ENCODE results near the gene NBEAL1.
"Not testable (repeated sequence)": the region's sequence is repeated elsewhere in the genome, so short reads cannot be mapped to it uniquely, and the experiment has no call there.

NBEAL1 gene

DNA sequence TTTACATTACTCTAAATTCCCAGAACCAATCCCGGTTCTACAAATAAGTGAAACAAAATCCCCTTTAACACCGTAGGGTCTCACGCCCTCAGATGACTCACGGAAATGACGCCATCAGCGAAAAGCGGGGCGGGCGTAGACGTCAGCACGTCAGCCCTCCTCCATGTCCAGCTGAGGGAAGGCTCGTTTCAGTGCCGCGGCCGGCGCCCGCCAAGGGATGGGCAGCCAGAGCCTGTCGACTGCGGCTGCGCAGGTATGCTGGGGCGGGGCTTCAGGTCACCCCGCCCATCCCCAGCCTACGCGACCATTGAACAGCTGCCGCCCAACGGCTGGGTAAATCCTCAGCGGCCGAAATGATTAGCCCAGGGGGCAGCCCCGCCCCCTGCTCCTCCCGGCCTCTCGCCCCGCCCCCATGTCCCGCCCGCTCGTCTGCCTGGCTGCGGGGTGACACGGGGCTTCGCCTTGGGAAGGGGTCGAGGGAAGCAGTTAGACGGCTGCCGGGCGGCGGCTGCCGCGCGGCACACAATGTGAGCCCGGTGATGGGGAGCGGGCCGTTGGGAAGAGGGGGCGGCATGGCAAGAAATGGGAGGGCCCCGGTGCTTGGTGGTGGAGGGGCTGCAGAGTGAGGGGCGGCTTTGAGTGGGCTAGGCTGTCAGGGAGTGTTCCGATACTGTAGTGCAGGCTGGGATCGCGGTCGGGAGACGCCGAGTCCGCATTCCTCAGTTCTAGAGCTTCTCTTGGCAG, at the start of gene NBEAL1:
TSS of gene NBEAL1 (plus strand) at position 420 of the 744 bp plus-strand sequence. CDS start 1,510 bp downstream, outside the sequence.
- DNase-seq (ENCODE audit: low read depth): peak; percentile 91

DNA sequence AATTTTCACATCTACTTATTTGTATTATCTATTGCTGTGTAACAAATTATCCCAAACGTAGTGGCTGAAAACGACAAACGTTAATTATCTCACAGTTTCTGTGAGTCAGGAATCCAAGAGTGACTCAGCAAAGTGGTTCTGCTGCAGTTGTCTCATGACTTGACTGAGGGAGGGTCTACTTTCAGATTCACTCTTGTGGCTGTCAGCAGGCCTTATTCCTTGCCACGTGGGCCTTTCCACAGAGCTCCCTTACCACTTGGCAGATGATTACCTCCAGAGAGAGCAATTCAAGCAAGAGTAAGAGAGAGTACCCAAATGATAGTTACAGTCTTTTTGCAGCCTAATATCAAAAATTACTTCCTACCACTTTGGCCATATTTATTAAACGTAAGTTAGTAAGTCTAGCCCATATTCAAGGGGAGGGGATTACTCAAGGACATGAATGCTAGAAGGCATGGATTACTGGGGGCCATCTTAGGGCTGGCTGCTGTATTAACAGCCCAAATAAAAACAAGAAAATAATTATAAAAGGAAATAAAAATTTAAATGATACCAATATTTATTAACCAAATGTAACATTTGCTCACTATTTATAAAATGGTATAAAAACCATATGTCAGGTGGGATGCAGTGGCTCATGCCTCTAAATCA, 48.7 kb upstream of the NBEAL1 start:
- DNase-seq (ENCODE audit: low read depth): peak; percentile 66

DNA sequence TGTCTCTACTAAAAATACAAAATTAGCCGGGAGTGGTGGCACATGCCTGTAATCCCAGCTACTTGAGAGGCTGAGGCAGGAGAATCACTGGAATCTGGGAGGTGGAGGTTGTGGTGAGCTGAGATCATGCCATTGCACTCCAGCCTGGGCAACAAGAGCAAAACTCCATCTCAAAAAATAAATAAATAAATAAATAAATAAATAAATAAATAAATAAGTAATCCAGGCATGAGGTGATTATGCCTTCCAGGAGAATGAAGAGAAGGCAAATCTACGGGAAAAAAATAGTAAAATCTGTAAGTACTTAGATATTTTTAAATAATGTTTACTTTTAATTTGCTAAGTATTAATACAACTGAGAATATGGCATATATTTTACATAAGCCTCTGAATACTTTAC, 45.3 kb upstream of the NBEAL1 start:
- not testable (repeated sequence) for DNase-seq (ENCODE audit: low read depth)

DNA sequence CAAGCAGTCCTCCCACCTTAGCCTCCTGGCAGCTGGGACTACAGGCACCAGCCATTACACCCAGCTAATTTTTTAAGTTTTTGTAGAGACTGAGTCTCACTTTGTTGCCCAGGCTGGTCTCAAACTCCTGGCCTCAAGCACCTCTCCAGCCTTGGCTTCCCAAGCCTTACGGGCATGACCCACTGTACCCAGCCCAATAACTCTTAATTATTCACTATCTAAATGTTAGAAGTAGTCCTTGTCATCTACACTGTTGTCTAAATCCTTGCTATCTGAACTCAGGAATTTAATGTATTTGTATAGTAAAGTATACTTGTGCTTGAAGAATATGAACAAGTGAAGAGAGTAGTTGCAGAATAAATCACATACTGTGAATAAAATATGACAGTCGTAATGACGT, 37.9 kb upstream of the NBEAL1 start:
- no peak for DNase-seq (ENCODE audit: low read depth)

- DNase-seq (ENCODE audit: low read depth): no peak
These were observed 31.7 kb upstream of the NBEAL1 start for GRCh38 chr2:202982779-202983491.

GRCh38 chr2:202989749-202990148, 24.9 kb upstream of the NBEAL1 start:
- DNase-seq (ENCODE audit: low read depth): no peak

GRCh38 chr2:202990501-202990900, 24.2 kb upstream of the NBEAL1 start:
- DNase-seq (ENCODE audit: low read depth): no peak

- DNase-seq (ENCODE audit: low read depth): not testable (repeated sequence)
These were observed 17.6 kb upstream of the NBEAL1 start for GRCh38 chr2:202997113-202997512.

DNA sequence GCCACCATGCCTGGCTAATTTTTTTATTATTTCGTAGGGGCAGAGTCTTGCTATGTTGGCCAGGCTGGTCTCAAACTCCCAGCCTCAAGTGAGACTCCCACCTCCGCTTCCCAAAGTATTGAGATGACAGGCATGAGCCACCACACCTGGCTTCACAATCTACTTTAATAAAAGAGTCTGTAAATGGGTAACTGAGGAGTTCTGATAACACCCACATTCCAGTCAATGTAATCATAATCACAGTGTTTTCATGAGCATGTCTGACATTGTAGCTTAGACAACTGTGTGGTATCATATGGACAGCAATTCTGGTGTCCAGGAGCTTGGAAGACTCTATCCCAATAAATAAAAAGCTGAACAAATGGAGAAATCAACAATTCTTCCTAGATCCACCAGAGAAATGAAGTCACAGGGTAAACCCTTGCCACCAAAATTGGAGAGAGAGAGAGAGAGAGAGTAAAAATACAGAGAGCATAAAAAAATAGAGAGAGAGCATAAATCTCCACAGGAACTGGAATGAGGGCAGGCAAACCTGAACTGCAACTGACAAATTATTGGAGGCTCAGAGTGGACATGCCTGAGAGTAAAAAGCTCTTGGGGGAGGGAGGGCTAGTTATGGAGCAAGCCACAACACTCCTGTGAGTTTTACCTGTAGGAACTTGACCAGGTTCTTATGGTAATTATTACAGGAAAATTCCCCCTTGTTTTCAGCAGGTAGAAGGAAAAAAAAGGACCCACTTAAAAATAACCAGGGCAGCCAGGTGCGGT, 12.4 kb upstream of the NBEAL1 start:
- no peak for DNase-seq (ENCODE audit: low read depth)

GRCh38 chr2:203003716-203004115, 11.0 kb upstream of the NBEAL1 start:
- DNase-seq (ENCODE audit: low read depth): no peak

DNA sequence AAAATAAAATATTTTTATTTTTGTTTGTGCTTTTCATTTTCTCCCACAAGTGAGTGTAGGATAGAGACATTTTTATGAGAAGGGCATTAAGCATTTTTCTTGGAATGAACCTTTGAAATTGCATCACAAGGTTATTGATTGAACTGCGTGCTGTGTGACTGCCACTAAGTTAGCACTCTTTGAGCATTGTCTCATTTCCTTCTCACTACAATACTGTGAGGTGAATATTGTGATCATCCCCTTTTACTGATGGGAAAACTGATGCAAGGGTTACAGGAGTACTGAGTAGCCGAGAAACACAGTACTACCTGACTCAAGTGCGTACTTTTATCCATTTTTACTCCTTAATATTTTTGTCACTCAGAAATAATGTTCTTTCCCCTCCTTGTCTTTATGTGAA, 2.0 kb downstream of the NBEAL1 start:
- no peak for DNase-seq (ENCODE audit: low read depth)

DNA sequence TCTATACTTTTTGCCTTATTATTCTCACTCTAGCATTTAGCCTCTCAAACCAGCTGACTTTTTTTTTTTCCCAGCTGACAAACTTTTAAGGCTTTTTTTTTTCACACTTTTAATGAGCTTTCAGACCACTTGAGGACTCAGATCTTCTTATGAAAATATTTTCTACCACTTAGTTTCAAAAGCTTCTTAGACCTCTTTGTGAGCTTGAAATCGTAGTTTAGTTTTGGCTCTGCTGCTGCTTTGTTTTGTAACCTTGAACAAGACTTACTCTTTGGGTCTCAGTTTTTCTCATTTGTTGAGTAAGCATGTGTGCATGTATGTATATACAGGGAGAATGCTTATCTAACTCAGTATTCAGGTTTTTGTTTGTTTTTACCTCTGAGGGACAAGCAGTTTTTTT, 3.5 kb downstream of the NBEAL1 start:
- DNase-seq (ENCODE audit: low read depth): no peak

GRCh38 chr2:203019142-203019541, 4.5 kb downstream of the NBEAL1 start:
- DNase-seq (ENCODE audit: low read depth): no peak

- no peak for DNase-seq (ENCODE audit: low read depth)
These were observed 7.3 kb downstream of the NBEAL1 start for GRCh38 chr2:203021991-203022390.

- DNase-seq (ENCODE audit: low read depth): no peak
These were observed 8.1 kb downstream of the NBEAL1 start for GRCh38 chr2:203022751-203023150.

DNA sequence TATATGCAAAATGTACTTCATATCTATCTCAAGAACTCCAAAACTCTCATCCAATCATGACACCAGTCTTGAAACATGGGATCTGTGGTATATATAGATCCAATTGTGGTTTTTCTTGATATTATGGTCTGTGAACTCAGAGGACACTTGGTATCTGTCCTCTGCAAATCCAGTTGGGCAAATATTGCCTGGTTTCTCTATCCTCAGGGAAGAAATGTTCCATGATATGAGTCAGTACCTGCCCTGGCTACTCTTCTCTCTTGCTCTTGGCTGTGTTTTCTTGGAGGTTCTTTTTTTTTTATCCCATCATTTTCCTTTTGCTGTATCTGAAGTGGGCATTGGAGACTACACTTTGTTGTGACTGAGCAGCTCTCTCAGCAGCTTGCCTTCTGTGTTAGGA, 10.9 kb downstream of the NBEAL1 start:
- no peak for DNase-seq (ENCODE audit: low read depth)

DNA sequence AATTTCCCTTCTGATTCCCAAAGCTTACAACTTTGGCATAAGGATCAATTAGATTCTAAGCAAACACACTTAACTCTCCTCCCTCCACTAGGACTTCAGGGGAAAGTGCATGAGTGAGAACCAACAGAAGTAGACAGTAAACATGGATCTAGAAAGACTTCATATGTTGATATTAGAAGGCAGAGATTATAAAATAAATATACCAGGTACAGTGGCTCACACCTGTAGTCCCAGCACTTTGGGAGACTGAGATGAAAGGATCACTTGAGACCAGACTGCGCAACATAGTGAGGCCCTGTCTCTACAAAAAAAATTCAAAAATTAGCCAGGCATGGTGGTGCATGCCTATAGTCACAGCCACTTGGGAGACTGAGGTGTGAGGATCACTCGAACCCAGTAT, 15.9 kb downstream of the NBEAL1 start:
- no peak for DNase-seq (ENCODE audit: low read depth)

DNA sequence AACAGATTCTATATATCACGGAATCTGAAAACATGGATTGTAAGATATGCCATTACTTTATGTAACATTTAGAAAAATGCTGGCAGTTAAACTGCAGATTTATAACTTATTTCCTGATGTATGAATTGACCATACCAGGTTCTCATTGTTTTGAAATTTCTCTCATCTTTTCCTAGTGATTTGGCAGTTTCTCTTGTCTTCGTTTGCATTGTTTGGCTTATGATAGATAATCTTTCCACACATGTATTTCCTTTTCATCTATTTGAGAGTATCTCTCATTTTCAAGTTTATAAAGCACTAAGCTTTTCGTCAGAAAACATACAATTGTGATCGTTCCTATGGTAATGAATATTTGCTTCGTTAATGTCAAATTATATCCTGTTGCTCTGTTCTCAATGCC, 16.3 kb downstream of the NBEAL1 start:
- DNase-seq (ENCODE audit: low read depth): no peak

GRCh38 chr2:203033395-203033794, 18.7 kb downstream of the NBEAL1 start:
- no peak for DNase-seq (ENCODE audit: low read depth)

DNA sequence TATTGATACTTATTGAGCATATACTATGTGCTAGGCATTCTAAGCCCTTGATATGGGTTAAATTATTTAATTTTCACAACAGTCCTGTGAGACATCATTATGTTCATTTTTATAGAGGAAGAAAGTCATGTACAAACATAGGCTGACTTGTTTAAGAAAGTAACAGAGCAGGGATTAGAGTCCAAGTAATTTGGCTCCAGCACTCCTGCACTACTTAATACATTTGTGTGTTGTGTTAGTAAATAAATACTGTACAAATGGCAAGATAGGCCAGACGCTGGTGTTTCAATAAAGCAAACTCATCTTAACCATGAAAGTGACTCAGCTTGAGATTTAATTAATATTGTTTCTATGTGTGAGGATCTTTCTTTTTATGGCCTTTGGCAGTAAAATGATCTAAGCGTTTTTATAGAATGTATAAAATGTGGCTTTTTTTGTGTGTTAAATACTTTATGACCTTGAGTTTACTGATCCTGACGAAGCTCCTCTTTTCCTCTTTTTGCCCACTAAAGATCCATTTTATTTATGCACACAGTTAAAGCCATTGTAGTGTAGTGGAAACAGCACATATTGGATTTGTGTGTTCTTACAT, 21.3 kb downstream of the NBEAL1 start:
- DNase-seq (ENCODE audit: low read depth): no peak

- no peak for DNase-seq (ENCODE audit: low read depth)
These were observed 22.4 kb downstream of the NBEAL1 start for GRCh38 chr2:203037026-203037425.

GRCh38 chr2:203038586-203038985, 23.9 kb downstream of the NBEAL1 start:
- no peak for DNase-seq (ENCODE audit: low read depth)
